HepG2 (cell line): ENCODE results near the gene U2SURP. TPM values are rescaled to one million over a fixed set of nuclear protein-coding genes. Genes with fewer than 3 reads are reported as not detected.
A peak's percentile ranks its signal among the peaks of the same experiment; 100 is the strongest.

ENCODE experiments used
- BCL6 ChIP-seq: IDR thresholded peaks from 2 replicates; pipeline ENCODE4 v1.6.1; 2016; ENCODE audit warnings: missing genetic modification reagents, missing compliant biosample characterization
- CEBPG ChIP-seq: IDR thresholded peaks from 2 replicates; pipeline ENCODE4 v1.6.1; 2016
- DMTF1 ChIP-seq: sonication (generic); formaldehyde crosslinking; IDR thresholded peaks from 2 replicates; pipeline ENCODE4 v1.4.0; 2020; ENCODE audit warnings: mild to moderate bottlenecking, missing genetic modification reagents
- ELF1 ChIP-seq: sonication (generic); formaldehyde crosslinking; IDR thresholded peaks from 2 replicates; pipeline ENCODE4 v1.4.0; 2020; ENCODE audit warnings: missing genetic modification reagents
- ERF ChIP-seq: IDR thresholded peaks from 2 replicates; pipeline ENCODE4 v1.6.1; 2018; ENCODE audit warnings: missing biosample characterization, missing genetic modification reagents
- FOXO1 ChIP-seq: sonication (generic); formaldehyde crosslinking; IDR thresholded peaks from 2 replicates; pipeline ENCODE4 v1.4.0; 2020; ENCODE audit warnings: missing genetic modification reagents
- SMAD3 ChIP-seq: sonication (generic); formaldehyde crosslinking; IDR thresholded peaks from 2 replicates; pipeline ENCODE4 v1.4.0; 2020; ENCODE audit warnings: missing genetic modification reagents
- SNRNP70 ChIP-seq: fragments of 200-400 bp; formaldehyde crosslinking; IDR thresholded peaks from 2 replicates; pipeline ENCODE4 v1.6.1; 2017; ENCODE audit warnings: mild to moderate bottlenecking, low read depth, low read length, moderate library complexity
- SOX5 ChIP-seq: IDR thresholded peaks from 2 replicates; pipeline ENCODE4 v1.6.1; 2016; ENCODE audit warnings: borderline replicate concordance
- ZGPAT ChIP-seq: IDR thresholded peaks from 2 replicates; pipeline ENCODE4 v1.6.1; 2016; ENCODE audit warnings: mild to moderate bottlenecking
- ZMYM4 ChIP-seq: sonication (generic); formaldehyde crosslinking; IDR thresholded peaks from 2 replicates; pipeline ENCODE4 v1.8.1; 2023; ENCODE audit warnings: mild to moderate bottlenecking, missing genetic modification reagents
- polyA plus RNA-seq, 8 experiments: library from polyadenylated mRNA; depleted of rRNA in 3 of 8; stranded (reverse) in 7 of 8; unstranded in 1 of 8; fragments of >200 nt; fragmentation: Illumina TruSeq in 4 of 8; extraction: Trizol in 4 of 8; gene quantifications; 2 replicates each; pipeline versions ENCODE4 v1.2.1 to v1.2.3, GENCODE V29; 2011 to 2016; ENCODE audit warnings: low read depth in 4 of 8, missing spikeins in 1 of 8, mixed read lengths in 1 of 8; ENCODE audit not compliant: insufficient read depth in 1 of 8
- total RNA-seq, 5 experiments: library from RNA; depleted of rRNA; stranded (reverse); fragments of >200 nt; fragmentation: Illumina TruSeq; extraction: Trizol; gene quantifications; 2 replicates each; pipeline ENCODE4 v1.2.3, GENCODE V29; 2016; ENCODE audit warnings: low read depth in 1 of 5
- TF ChIP-seq, protein P1 (sequence below): sonication (generic); formaldehyde crosslinking; IDR thresholded peaks from 2 replicates; pipeline ENCODE4 v1.9.0; 2022; ENCODE audit warnings: low read depth, missing genetic modification reagents
- TF ChIP-seq, protein P2 (sequence below): sonication (generic); formaldehyde crosslinking; IDR thresholded peaks from 2 replicates; pipeline ENCODE4 v1.9.0; 2021; ENCODE audit warnings: mild to moderate bottlenecking, missing genetic modification reagents
- TF ChIP-seq, protein P3 (sequence below), 2 experiments: sonication (generic) in 1 of 2; formaldehyde crosslinking in 1 of 2; IDR thresholded peaks; 2 replicates each; pipeline versions ENCODE4 v1.4.0 to v1.6.1; 2018 to 2020; ENCODE audit warnings: missing genetic modification reagents in 2 of 2, borderline replicate concordance in 1 of 2, low read depth in 1 of 2, mild to moderate bottlenecking in 1 of 2, missing biosample characterization in 1 of 2

Gene U2SURP
- total and polyA plus RNA-seq, 2 of the 13 experiments (the other 11 are each of a cell fraction or from before 2014, with no cell fraction given) = 55.9 to 173 TPM

DNA sequence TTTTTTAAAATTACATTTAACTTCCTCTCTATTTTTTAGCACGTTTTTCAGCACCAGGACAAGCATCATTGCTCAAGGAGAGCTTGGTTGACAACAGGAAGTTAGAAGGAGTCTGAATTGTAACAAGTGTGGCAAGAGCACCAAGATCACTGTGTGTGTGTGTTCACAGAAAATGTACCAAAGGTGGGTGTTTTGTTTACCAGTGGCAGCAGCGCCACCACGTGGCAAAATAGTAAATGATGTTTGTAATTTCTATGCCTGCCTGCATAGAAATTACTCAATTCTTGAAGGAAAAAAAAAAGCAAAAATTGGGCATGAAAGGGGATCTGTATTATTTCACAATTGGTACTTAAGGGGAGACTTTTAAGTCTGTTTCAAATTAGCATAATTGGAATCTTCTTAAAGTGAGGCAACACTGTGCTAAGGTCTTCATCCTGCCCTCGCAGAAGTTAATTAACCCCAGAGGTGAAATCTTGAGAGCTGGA is 7.4 kb upstream of the U2SURP start (continued):
- TF ChIP-seq, protein P1, sequence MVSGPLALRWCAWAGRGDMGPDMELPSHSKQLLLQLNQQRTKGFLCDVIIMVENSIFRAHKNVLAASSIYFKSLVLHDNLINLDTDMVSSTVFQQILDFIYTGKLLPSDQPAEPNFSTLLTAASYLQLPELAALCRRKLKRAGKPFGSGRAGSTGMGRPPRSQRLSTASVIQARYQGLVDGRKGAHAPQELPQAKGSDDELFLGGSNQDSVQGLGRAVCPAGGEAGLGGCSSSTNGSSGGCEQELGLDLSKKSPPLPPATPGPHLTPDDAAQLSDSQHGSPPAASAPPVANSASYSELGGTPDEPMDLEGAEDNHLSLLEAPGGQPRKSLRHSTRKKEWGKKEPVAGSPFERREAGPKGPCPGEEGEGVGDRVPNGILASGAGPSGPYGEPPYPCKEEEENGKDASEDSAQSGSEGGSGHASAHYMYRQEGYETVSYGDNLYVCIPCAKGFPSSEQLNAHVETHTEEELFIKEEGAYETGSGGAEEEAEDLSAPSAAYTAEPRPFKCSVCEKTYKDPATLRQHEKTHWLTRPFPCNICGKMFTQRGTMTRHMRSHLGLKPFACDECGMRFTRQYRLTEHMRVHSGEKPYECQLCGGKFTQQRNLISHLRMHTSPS (CRISPR knock-in tag) = no peak
- TF ChIP-seq CEBPG (CRISPR knock-in tag) = 0 out of 2 replicates have a peak, but pooled peaks have one; percentile 38
- TF ChIP-seq DMTF1 = no peak
- peak; percentile 67 for TF ChIP-seq FOXO1 (CRISPR knock-in tag)
- TF ChIP-seq, protein P2, sequence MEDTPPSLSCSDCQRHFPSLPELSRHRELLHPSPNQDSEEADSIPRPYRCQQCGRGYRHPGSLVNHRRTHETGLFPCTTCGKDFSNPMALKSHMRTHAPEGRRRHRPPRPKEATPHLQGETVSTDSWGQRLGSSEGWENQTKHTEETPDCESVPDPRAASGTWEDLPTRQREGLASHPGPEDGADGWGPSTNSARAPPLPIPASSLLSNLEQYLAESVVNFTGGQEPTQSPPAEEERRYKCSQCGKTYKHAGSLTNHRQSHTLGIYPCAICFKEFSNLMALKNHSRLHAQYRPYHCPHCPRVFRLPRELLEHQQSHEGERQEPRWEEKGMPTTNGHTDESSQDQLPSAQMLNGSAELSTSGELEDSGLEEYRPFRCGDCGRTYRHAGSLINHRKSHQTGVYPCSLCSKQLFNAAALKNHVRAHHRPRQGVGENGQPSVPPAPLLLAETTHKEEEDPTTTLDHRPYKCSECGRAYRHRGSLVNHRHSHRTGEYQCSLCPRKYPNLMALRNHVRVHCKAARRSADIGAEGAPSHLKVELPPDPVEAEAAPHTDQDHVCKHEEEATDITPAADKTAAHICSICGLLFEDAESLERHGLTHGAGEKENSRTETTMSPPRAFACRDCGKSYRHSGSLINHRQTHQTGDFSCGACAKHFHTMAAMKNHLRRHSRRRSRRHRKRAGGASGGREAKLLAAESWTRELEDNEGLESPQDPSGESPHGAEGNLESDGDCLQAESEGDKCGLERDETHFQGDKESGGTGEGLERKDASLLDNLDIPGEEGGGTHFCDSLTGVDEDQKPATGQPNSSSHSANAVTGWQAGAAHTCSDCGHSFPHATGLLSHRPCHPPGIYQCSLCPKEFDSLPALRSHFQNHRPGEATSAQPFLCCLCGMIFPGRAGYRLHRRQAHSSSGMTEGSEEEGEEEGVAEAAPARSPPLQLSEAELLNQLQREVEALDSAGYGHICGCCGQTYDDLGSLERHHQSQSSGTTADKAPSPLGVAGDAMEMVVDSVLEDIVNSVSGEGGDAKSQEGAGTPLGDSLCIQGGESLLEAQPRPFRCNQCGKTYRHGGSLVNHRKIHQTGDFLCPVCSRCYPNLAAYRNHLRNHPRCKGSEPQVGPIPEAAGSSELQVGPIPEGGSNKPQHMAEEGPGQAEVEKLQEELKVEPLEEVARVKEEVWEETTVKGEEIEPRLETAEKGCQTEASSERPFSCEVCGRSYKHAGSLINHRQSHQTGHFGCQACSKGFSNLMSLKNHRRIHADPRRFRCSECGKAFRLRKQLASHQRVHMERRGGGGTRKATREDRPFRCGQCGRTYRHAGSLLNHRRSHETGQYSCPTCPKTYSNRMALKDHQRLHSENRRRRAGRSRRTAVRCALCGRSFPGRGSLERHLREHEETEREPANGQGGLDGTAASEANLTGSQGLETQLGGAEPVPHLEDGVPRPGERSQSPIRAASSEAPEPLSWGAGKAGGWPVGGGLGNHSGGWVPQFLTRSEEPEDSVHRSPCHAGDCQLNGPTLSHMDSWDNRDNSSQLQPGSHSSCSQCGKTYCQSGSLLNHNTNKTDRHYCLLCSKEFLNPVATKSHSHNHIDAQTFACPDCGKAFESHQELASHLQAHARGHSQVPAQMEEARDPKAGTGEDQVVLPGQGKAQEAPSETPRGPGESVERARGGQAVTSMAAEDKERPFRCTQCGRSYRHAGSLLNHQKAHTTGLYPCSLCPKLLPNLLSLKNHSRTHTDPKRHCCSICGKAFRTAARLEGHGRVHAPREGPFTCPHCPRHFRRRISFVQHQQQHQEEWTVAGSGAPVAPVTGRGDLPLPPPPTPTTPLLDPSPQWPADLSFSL (CRISPR knock-in tag) = peak; percentile 80
- 0 out of 2 replicates have a peak, but pooled peaks have one; percentile 31 for TF ChIP-seq SOX5 (CRISPR knock-in tag)
- TF ChIP-seq ZGPAT = peak; percentile 38; the same call in 1 of the 2 replicates
- no peak for TF ChIP-seq BCL6
- TF ChIP-seq, protein P3, sequence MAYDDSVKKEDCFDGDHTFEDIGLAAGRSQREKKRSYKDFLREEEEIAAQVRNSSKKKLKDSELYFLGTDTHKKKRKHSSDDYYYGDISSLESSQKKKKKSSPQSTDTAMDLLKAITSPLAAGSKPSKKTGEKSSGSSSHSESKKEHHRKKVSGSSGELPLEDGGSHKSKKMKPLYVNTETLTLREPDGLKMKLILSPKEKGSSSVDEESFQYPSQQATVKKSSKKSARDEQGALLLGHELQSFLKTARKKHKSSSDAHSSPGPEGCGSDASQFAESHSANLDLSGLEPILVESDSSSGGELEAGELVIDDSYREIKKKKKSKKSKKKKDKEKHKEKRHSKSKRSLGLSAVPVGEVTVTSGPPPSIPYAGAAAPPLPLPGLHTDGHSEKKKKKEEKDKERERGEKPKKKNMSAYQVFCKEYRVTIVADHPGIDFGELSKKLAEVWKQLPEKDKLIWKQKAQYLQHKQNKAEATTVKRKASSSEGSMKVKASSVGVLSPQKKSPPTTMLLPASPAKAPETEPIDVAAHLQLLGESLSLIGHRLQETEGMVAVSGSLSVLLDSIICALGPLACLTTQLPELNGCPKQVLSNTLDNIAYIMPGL (CRISPR knock-in tag; IDR thresholded peaks at IDR 0.05; ENCODE audit: borderline replicate concordance in 1 of 2, low read depth in 1 of 2) = peak; percentile 35 to 60; a peak in 1 of 4 replicates
- peak; percentile 39; the same call in 1 of the 2 replicates for TF ChIP-seq ELF1 (CRISPR knock-in tag)
- 0 out of 2 replicates have a peak, but pooled peaks have one; percentile 34 for TF ChIP-seq SMAD3
- no peak for TF ChIP-seq SNRNP70
- 0 out of 2 replicates have a peak, but pooled peaks have one; percentile 17 for TF ChIP-seq ZMYM4 (CRISPR knock-in tag)
- 0 out of 2 replicates have a peak, but pooled peaks have one; percentile 20 for TF ChIP-seq ERF
